OCI-LY7 (cell line): Measurements from ENCODE around the gene ZNF354B.
"Not testable (repeated sequence)": the region's sequence is repeated elsewhere in the genome, so short reads cannot be mapped to it uniquely, and the experiment has no call there.

ENCODE experiments used
- EZH2phosphoT487 ChIP-seq: fragments of 200-600 bp; sonication (generic); IDR thresholded peaks from 2 replicates; pipeline ENCODE4 v1.6.1; 2018; ENCODE audit warnings: low read depth, borderline replicate concordance, mild to moderate bottlenecking, mixed run types, antibody characterized with exemption, low read length, moderate library complexity, mixed read lengths
- TF ChIP-seq, protein P1 (sequence below): fragments of 200-600 bp; sonication (generic); conservative IDR thresholded peaks from 2 replicates; pipeline ENCODE4 v1.5.1; 2014; ENCODE audit warnings: mild to moderate bottlenecking, antibody characterized with exemption, low read length, moderate library complexity, mixed read lengths

DNA sequence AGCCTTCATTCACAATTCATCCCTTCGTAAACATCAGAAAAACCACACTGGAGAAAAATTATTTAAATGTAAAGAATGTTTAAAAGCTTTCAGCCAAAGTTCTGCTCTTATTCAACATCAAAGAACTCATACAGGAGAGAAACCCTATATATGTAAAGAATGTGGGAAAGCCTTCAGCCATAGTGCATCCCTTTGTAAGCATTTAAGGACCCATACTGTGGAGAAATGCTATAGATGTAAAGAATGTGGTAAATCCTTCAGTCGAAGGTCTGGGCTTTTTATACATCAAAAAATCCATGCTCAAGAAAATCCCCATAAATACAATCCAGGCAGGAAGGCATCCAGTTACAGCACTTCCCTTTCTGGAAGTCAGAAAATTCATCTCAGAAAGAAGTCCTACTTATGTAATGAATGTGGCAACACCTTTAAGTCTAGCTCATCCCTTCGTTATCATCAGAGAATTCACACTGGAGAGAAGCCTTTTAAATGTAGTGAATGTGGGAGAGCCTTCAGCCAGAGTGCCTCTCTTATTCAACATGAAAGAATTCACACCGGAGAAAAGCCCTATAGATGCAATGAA, 23.5 kb downstream of the ZNF354B start:
- TF ChIP-seq, protein P1, sequence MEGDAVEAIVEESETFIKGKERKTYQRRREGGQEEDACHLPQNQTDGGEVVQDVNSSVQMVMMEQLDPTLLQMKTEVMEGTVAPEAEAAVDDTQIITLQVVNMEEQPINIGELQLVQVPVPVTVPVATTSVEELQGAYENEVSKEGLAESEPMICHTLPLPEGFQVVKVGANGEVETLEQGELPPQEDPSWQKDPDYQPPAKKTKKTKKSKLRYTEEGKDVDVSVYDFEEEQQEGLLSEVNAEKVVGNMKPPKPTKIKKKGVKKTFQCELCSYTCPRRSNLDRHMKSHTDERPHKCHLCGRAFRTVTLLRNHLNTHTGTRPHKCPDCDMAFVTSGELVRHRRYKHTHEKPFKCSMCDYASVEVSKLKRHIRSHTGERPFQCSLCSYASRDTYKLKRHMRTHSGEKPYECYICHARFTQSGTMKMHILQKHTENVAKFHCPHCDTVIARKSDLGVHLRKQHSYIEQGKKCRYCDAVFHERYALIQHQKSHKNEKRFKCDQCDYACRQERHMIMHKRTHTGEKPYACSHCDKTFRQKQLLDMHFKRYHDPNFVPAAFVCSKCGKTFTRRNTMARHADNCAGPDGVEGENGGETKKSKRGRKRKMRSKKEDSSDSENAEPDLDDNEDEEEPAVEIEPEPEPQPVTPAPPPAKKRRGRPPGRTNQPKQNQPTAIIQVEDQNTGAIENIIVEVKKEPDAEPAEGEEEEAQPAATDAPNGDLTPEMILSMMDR = not testable (repeated sequence)
- not testable (repeated sequence) for TF ChIP-seq EZH2phosphoT487
